K562 (cell line): ENCODE results near the gene PGM3. TPM values are rescaled to one million over a fixed set of nuclear protein-coding genes. Genes with fewer than 3 reads are reported as not detected.

Source experiments
- ATAC-seq: fragments of 200-7000 bp; cut with Tn5 transposase; 3 replicates; pipeline ENCODE4 v1.9.1; 2020; ENCODE audit warnings: moderate library complexity
- BruUV-seq: library from RNA; stranded (reverse); fragments of 400-500 nt; replicated peaks from 2 replicates; lab custom pipeline; 2021; lab: Mats Ljungman, UMichigan
- CTCF ChIA-PET: fragments of 300-600 bp; formaldehyde crosslinking; extraction: SDS; loops from one replicate; lab custom pipeline; 2021; ENCODE audit warnings: low intra/inter-chr PET ratio; lab: Yijun Ruan, JAX
- POLR2A ChIA-PET: fragments of 300-600, 350-650 bp; sonication (Branson Sonifier 250); formaldehyde crosslinking; extraction: SDS; loops from one replicate; lab custom pipeline; 2021; ENCODE audit warnings: antibody characterized with exemption, inconsistent platforms; lab: Yijun Ruan, JAX
- DNase-seq, 4 experiments: peaks; one replicate each; pipeline versions ENCODE4 v3.0.0 to v3.0.0-alpha.2; 2011 to 2018; ENCODE audit warnings: low spot score in 3 of 4, mixed read lengths in 3 of 4; ENCODE audit errors: extremely low read depth in 1 of 4
- FAIRE-seq: peaks from 2 replicates; lab custom pipeline; 2011; peaks lifted over from hg19 to GRCh38; lab: Jason Lieb, UNC
- H2AFZ ChIP-seq: 2 replicates; pipeline ENCODE4 v1.6.0; 2011; ENCODE audit warnings: low read depth, low read length, control low read depth, inconsistent platforms
- H3K27ac ChIP-seq: fragments of 200-600 bp; 3 replicates; pipeline ENCODE4 v1.8.0; 2011; ENCODE audit warnings: low read depth, mild to moderate bottlenecking, control low read depth, inconsistent platforms, low read length, moderate library complexity, mixed read lengths; ENCODE audit errors: extremely low read depth
- H3K27me3 ChIP-seq, 2 experiments: fragments of 300-600 bp in 1 of 2; 2 replicates in 1 of 2; 3 replicates in 1 of 2; pipeline versions ENCODE4 v1.6.0 to v1.8.0; 2011; ENCODE audit warnings: inconsistent platforms in 2 of 2, low read length in 2 of 2, mild to moderate bottlenecking in 1 of 2, mixed read lengths in 1 of 2, moderate library complexity in 1 of 2; ENCODE audit not compliant: control insufficient read depth in 2 of 2, insufficient read depth in 2 of 2
- H3K36me3 ChIP-seq: fragments of 300-600 bp; 3 replicates; pipeline ENCODE4 v1.8.0; 2011; ENCODE audit warnings: mild to moderate bottlenecking, low read length, inconsistent platforms; ENCODE audit not compliant: control insufficient read depth, insufficient read depth
- H3K4me1 ChIP-seq, 2 experiments: fragments of 200-600 bp in 1 of 2; replicated peaks in 1 of 2; 2 replicates in 1 of 2; 3 replicates in 1 of 2; pipeline versions ENCODE4 v1.5.1 to v1.8.0; 2011; ENCODE audit warnings: inconsistent platforms in 2 of 2, low read length in 2 of 2, mild to moderate bottlenecking in 1 of 2, mixed read lengths in 1 of 2, moderate library complexity in 1 of 2; ENCODE audit not compliant: control insufficient read depth in 2 of 2, insufficient read depth in 2 of 2
- H3K4me2 ChIP-seq: 2 replicates; pipeline ENCODE4 v1.6.1; 2011; ENCODE audit warnings: low read length, control low read depth, inconsistent platforms, mixed read lengths; ENCODE audit not compliant: insufficient read depth
- H3K4me3 ChIP-seq: fragments of 200-600 bp; sonication (generic), shearing (Covaris generic); 2 replicates; pipeline ENCODE4 v1.5.1; 2016; ENCODE audit warnings: control low read depth, inconsistent platforms
- H3K79me2 ChIP-seq: fragments of 200-600 bp; 3 replicates; pipeline ENCODE4 v1.8.0; 2011; ENCODE audit warnings: low read length, inconsistent platforms; ENCODE audit not compliant: control insufficient read depth, insufficient read depth
- H3K9ac ChIP-seq, 2 experiments: 2 replicates each; pipeline versions ENCODE4 v1.6.0 to v1.6.1; 2011; ENCODE audit warnings: low read depth in 2 of 2, low read length in 2 of 2, control low read depth in 1 of 2, inconsistent platforms in 1 of 2, mild to moderate bottlenecking in 1 of 2, mixed read lengths in 1 of 2; ENCODE audit not compliant: insufficient read depth in 1 of 2
- H3K9me1 ChIP-seq: one replicate; pipeline ENCODE4 v1.6.0; 2011; ENCODE audit warnings: inconsistent platforms, mild to moderate bottlenecking, low read length, moderate library complexity; ENCODE audit not compliant: control insufficient read depth, insufficient read depth
- H3K9me3 ChIP-seq: replicated peaks from 2 replicates; pipeline ENCODE4 v1.5.1; 2011; ENCODE audit warnings: low read depth, low read length, inconsistent platforms; ENCODE audit not compliant: control insufficient read depth, insufficient read depth
- H4K20me1 ChIP-seq: replicated peaks from 2 replicates; pipeline ENCODE4 v1.6.1; 2011; ENCODE audit warnings: low read length, inconsistent platforms, mixed read lengths; ENCODE audit not compliant: control insufficient read depth, insufficient read depth
- MIER1 ChIP-seq: fragments of 450-650 bp; IDR thresholded peaks from 2 replicates; pipeline ENCODE4 v1.6.1; 2016; ENCODE audit warnings: antibody characterized with exemption, mild to moderate bottlenecking, low read depth
- MYBL2 ChIP-seq, 2 experiments: fragments of 450-650 bp in 1 of 2; sonication (generic) in 1 of 2; formaldehyde crosslinking in 1 of 2; IDR thresholded peaks; 2 replicates each; pipeline versions ENCODE4 v1.6.1 to v1.8.1; 2017 to 2022; ENCODE audit warnings: borderline replicate concordance in 1 of 2, inconsistent platforms in 1 of 2, low read depth in 1 of 2, mild to moderate bottlenecking in 1 of 2, missing genetic modification reagents in 1 of 2, moderate library complexity in 1 of 2
- NFRKB ChIP-seq: fragments of 450-650 bp; IDR thresholded peaks from 2 replicates; pipeline ENCODE4 v1.6.1; 2016; ENCODE audit warnings: low read depth
- SMARCA5 ChIP-seq: fragments of 450-650 bp; IDR thresholded peaks from 2 replicates; pipeline ENCODE4 v1.6.1; 2016
- SRSF3 ChIP-seq: fragments of 200-400 bp; formaldehyde crosslinking; IDR thresholded peaks from 2 replicates; pipeline ENCODE4 v1.6.1; 2016; ENCODE audit warnings: mild to moderate bottlenecking, low read length, moderate library complexity; ENCODE audit not compliant: insufficient read depth
- TGIF2 ChIP-seq: sonication (generic); formaldehyde crosslinking; IDR thresholded peaks from 2 replicates; pipeline ENCODE4 v1.8.1; 2022; ENCODE audit warnings: mild to moderate bottlenecking, missing genetic modification reagents, moderate library complexity
- ZEB2 ChIP-seq: fragments of 450-650 bp; IDR thresholded peaks from 2 replicates; pipeline ENCODE4 v1.6.1; 2016
- ZFP36 ChIP-seq: fragments of 150-350 bp; IDR thresholded peaks from 2 replicates; pipeline ENCODE4 v1.6.1; 2018; ENCODE audit warnings: low read length, low read depth; ENCODE audit not compliant: partially characterized antibody
- ZNF583 ChIP-seq: fragments of 250-450 bp; sonication (Bioruptor Pico); IDR thresholded peaks from 2 replicates; pipeline ENCODE4 v1.4.0; 2020
- WGBS: fragments of 100-300 bp; shearing (Covaris generic); methylation state at CpG from one replicate; pipeline ENCODE4 v1.1.6; 2016; ENCODE audit warnings: low coverage, mixed read lengths; ENCODE audit not compliant: insufficient coverage; ENCODE audit errors: missing lambda C conversion rate; 5-methylcytosine and 5-hydroxymethylcytosine counted together
- in situ Hi-C: fragments of 300-500 bp; cut with MboI; formaldehyde crosslinking; loops from 4 replicates; pipeline ENCODE4 v1.15.0; 2018; ENCODE audit warnings: inconsistent platforms, mixed read lengths
- intact Hi-C: fragments of 100-400 bp; cut with micrococcal nuclease; formaldehyde crosslinking; loops from 2 replicates; pipeline ENCODE4 v1.14.2; 2022
- polyA plus RNA-seq, 8 experiments: library from polyadenylated mRNA; depleted of rRNA in 4 of 8; stranded (reverse) in 5 of 8; unstranded in 3 of 8; fragments of >200 nt; fragmentation: Nextera tagmentation in 2 of 8; fragmentation: Illumina TruSeq in 1 of 8; extraction: Ambion mirVana in 2 of 8; extraction: Trizol in 1 of 8; gene quantifications; 2 replicates each; pipeline versions ENCODE4 v1.2.1 to v1.2.3, GENCODE V29; 2011 to 2014; ENCODE audit warnings: inconsistent platforms in 1 of 8, missing spikeins in 1 of 8
- total RNA-seq, 7 experiments: library from RNA; depleted of rRNA in 6 of 7; stranded (reverse); fragments of >200 nt in 6 of 7; fragmentation: Illumina TruSeq in 2 of 7; extraction: Trizol in 2 of 7; gene quantifications; 2 replicates each; pipeline versions ENCODE4 v1.2.1 to v1.2.3, GENCODE V29; 2011 to 2021; ENCODE audit warnings: low replicate concordance in 1 of 7
- TF ChIP-seq, protein P1 (sequence below), 2 experiments: fragments of 450-650 bp in 1 of 2; sonication (generic) in 1 of 2; formaldehyde crosslinking in 1 of 2; IDR thresholded peaks; 2 replicates each; pipeline versions ENCODE4 v1.7.1 to v1.9.0; 2016 to 2022; ENCODE audit warnings: inconsistent platforms in 1 of 2, mild to moderate bottlenecking in 1 of 2, missing genetic modification reagents in 1 of 2
- TF ChIP-seq, protein P2 (sequence below): fragments of 200-800 bp; sonication (Bioruptor generic); IDR thresholded peaks from 2 replicates; pipeline ENCODE4 v1.6.1; 2017; ENCODE audit warnings: missing genetic modification characterization, missing compliant biosample characterization

Gene PGM3
- total and polyA plus RNA-seq, 9 of the 15 experiments (the other 6 are each of a cell fraction or from before 2014, with no cell fraction given) = 19.1 to 107 (median 50.5) TPM

DNA sequence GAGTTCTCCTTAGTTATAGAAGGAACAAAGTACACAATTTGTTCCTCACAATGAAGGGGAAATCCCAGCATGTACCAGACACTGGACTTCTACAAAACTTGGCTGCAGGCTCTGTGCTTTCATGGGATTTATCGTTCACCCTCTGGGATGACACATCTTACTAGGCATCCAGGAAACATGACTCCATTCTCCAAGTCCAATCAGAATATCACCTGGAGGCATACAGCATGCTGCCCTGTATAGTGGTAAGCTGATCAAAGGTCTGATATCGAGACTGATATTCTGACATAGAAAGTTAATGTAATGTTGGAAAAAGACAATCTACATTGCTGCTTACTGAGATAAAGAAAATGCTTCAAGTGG lies 6.8 kb upstream of the PGM3 start:
- Histone ChIP-seq H3K9me3 (no peaks in the 10 kb centered on the region), H3K4me2 (no peak overlapping the region), H3K79me2 (no peaks in the 10 kb centered on the region), H3K27me3 (no peaks in the 10 kb centered on the region), H2AFZ (no peak overlapping the region), H3K4me1 (no peaks in the 10 kb centered on the region), H3K36me3 (peaks cover 8% of the 10 kb centered on the region; the same call in 2 of the 3 replicates), H3K9me1 (no peaks in the 10 kb centered on the region), H3K27ac (no peak overlapping the region), H3K4me3 (no peak overlapping the region), H3K9ac (no peak overlapping the region), H4K20me1 (no peaks in the 10 kb centered on the region)
- BruUV-seq = no TSS peak
- in situ Hi-C loops (loop anchor here (25.0 kb wide), 1 partner anchor 963 kb away; the partner anchor contains the start of gene IBTK), intact Hi-C loops (no loop called here)
- DNase-seq (no peak), FAIRE-seq (no peak), ATAC-seq (no peak)
- TF ChIP-seq ZEB2 (no peak), MIER1 (no peak), SMARCA5 (no peak), ZFP36 (no peak), TGIF2 (CRISPR knock-in tag) (no peak), SRSF3 (no peak), MYBL2 (IDR thresholded peaks at IDR 0.05; ENCODE audit: low read depth) (no peak), MYBL2 (CRISPR knock-in tag; IDR thresholded peaks at IDR 0.05; ENCODE audit: borderline replicate concordance) (no peak), ZNF583 (CRISPR knock-in tag) (no peak), NFRKB (no peak)
- TF ChIP-seq, protein P1, sequence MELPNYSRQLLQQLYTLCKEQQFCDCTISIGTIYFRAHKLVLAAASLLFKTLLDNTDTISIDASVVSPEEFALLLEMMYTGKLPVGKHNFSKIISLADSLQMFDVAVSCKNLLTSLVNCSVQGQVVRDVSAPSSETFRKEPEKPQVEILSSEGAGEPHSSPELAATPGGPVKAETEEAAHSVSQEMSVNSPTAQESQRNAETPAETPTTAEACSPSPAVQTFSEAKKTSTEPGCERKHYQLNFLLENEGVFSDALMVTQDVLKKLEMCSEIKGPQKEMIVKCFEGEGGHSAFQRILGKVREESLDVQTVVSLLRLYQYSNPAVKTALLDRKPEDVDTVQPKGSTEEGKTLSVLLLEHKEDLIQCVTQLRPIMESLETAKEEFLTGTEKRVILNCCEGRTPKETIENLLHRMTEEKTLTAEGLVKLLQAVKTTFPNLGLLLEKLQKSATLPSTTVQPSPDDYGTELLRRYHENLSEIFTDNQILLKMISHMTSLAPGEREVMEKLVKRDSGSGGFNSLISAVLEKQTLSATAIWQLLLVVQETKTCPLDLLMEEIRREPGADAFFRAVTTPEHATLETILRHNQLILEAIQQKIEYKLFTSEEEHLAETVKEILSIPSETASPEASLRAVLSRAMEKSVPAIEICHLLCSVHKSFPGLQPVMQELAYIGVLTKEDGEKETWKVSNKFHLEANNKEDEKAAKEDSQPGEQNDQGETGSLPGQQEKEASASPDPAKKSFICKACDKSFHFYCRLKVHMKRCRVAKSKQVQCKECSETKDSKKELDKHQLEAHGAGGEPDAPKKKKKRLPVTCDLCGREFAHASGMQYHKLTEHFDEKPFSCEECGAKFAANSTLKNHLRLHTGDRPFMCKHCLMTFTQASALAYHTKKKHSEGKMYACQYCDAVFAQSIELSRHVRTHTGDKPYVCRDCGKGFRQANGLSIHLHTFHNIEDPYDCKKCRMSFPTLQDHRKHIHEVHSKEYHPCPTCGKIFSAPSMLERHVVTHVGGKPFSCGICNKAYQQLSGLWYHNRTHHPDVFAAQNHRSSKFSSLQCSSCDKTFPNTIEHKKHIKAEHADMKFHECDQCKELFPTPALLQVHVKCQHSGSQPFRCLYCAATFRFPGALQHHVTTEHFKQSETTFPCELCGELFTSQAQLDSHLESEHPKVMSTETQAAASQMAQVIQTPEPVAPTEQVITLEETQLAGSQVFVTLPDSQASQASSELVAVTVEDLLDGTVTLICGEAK (IDR thresholded peaks at IDR 0.05) = no peak
- TF ChIP-seq, protein P1 (CRISPR knock-in tag; IDR thresholded peaks at IDR 0.05) = no peak
- TF ChIP-seq, protein P2, sequence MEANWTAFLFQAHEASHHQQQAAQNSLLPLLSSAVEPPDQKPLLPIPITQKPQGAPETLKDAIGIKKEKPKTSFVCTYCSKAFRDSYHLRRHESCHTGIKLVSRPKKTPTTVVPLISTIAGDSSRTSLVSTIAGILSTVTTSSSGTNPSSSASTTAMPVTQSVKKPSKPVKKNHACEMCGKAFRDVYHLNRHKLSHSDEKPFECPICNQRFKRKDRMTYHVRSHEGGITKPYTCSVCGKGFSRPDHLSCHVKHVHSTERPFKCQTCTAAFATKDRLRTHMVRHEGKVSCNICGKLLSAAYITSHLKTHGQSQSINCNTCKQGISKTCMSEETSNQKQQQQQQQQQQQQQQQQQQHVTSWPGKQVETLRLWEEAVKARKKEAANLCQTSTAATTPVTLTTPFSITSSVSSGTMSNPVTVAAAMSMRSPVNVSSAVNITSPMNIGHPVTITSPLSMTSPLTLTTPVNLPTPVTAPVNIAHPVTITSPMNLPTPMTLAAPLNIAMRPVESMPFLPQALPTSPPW = no peak
- ChIA-PET POLR2A (no interaction called here), CTCF (no interaction called here)
- 44% methylated on average over 2 of the region's 2 CpGs for WGBS
